GM18505 (cell line): Measurements from ENCODE around the gene NXT1.
"Not testable (repeated sequence)": the region's sequence is repeated elsewhere in the genome, so short reads cannot be mapped to it uniquely, and the experiment has no call there.

ENCODE experiments used
- ATAC-seq: cut with Tn5 transposase; IDR thresholded peaks from one replicate; pipeline ENCODE4 v1.9.1; 2021; ENCODE audit not compliant: unreplicated experiment
- POLR2A ChIP-seq: IDR thresholded peaks from 4 replicates; pipeline ENCODE4 v1.6.1; 2011; ENCODE audit warnings: borderline replicate concordance; ENCODE audit not compliant: insufficient read depth, insufficient read length; ENCODE audit errors: extremely low read depth

Gene NXT1

DNA sequence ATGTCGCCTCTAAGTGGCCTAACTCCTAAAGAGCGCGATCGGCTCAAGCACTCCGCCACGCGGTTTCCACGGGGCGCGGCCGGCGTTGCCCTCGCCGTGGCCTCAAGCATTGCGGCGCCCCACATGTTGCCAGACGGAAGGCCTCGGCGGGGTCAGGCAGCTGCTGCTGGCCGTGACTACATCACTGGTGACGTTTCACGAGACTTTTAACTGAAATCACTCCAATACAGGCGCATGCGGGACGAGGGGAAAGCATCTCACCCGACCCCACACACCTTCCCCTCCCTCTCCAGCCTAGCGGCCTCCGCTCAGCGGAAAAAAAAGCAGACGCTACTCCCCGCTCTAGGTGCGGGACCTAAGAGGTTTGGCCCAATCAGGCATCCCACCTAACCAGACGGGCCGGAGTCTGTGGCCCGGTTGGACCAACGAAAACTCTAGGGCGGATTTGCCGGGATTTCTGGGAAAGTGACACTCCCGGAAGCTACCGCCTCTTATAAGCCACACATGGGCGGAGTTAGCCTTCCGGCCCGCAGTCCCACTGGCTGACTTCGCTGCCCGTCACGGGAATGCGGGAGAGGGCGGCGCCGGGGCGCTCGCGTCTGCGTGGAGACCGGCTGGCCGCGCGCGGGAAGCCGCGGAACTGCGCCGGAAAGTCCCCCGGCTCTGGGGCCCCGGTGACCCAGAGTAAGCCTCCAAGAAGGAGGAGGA is at the start of gene NXT1:
Gene NXT1, plus strand, starts transcription at position 596 of the 708 bp plus-strand sequence. CDS start 3,251 bp downstream, outside the sequence.
- peak; percentile 79 for TF ChIP-seq POLR2A
- ATAC-seq, result peak; percentile 82

DNA sequence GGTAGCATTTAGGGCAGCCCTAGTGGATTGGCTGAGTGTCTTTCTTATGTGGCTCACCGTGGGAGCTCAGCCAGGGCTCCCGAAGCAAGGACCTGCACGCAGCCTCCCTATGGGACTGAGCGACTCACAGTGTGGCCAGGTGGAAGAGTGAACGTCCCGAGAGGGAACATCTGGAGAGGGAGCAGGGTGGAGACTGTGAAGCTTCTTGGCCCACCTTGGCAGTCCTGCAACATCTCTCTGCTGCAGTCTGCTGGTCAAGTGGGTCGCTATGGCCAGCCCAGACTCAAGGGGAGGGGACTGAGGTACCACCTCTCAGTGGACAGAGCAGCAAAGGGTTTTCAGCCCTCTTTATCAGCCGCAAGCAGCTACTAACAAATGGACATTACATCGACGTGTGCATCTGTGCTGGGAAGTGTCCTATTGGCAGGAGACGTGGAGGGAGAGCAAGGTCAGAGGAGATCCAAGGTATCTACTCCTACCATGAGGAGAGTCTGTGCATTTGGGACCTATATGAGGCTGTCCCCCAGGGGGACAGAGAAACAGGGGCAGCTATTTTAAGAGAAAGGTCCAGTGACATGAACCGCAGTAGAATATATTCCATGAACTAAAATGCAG is 49.0 kb upstream of the NXT1 start:
- TF ChIP-seq POLR2A, result no peak
- no peak for ATAC-seq

DNA sequence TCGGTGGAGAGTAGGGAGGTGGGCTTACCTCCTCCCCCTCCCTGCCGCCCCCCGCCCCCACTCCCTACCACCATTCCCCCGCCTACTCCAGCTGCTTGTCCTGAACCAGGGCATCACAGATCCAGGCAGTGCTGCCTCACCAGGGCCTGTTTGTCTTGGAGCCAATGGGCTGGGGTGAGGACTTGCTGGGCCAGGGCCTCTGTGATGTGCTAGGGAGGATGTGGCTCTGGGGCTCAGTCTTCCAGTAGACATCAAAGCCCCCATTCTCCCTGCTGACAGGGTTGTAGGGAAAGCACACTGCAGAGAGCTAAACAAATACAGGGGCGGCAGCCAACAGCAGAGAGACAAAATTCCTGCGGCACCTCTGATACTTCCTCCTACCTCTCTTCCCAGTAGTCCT is 48.2 kb upstream of the NXT1 start:
- no peak for ATAC-seq
- TF ChIP-seq POLR2A, result no peak

DNA sequence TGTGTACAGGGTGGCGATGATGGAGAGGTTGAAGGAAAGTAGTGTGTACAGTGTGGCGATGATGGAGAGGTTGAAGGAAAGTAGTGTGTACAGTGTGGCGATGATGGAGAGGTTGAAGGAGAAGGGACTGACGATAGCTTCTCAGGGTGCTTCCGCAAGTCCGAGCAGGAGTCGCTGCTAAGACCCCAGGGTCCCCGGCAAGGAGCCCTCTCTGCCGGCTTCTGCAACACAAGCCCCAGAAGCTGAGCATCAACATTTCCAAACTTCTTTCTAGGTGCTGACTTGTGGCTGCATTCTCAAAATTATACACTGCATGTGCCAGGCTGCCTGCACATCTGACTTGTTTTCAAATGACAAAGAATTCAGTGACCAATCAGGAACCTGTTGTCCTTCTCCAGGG is 47.8 kb upstream of the NXT1 start:
- TF ChIP-seq POLR2A, result no peak
- no peak for ATAC-seq

DNA sequence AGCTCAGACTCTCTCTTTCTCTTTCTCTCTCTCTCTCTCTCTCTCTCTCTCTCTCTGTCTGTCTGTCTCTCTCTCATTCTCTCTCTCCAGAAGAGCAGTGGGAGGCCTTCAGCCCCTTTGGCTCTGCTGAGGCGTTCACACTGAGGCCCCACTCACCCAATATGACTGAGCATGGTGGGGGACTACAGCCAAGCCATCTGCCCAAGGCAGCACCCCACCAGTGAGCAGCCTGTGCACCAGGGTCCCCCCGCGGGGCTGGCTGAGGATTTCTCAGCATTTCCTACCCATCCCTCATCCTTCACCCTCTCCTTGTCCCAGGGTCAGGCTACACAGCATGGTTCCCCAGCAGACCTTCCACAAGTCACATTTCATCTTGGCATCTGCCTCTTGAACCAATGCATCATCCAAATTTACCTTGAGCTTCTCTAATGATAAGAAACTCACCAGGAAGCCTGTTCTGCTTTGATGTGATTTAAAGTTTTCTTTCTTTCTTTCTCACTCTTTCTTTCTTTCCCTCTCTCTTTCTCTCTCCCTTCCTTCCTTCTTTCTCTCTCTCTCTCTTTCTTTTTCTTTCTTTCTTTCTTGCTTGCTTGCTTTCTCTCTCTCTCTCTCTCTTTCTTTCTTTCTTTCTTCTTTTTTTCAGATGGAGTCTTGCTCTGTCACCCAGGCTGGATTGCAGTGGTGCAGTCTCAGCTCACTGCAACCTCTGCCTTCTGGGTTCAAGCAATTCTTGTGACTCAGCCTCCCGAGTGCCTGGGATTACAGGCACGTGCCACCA is 47.1 kb upstream of the NXT1 start:
- ATAC-seq, result no peak
- TF ChIP-seq POLR2A, result no peak

DNA sequence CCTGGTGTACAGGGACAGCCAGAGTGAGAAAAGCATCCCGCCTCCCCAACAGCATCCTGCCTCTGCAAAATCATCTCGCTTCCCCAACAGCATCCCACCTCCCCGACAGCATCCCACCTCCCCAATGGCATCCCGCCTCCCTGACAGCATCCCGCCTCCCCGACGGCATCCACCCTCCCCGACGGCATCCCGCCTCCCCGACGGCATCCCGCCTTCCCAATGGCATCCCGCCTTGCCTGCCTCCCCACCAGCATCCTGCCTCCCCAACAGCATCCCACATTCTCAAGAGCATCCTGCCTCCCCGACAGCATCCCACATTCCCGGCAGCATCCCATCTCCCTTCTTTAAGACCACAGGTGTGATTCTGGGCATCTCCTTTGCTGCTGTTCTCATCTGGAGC is 46.0 kb upstream of the NXT1 start:
- ATAC-seq, result no peak
- no peak for TF ChIP-seq POLR2A

DNA sequence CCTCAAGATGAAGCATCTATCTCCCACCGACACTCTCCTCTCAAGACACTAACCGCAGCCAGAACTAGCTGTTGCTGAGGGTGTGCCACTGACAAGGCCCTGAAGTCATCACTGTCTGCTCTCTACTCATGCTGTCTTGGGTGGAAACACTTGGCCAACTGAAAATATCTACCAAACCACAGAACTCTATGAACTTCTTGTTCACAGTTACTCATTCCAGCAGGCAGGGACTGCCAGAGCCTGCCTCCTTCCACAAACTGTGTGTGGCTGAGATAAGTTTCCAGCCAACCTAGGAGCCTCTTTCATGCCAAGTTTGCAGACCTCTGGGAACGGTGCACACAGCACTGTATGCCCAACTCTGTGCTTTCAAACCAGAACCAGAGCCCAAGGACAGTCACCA is 45.5 kb upstream of the NXT1 start:
- no peak for TF ChIP-seq POLR2A
- ATAC-seq, result no peak

DNA sequence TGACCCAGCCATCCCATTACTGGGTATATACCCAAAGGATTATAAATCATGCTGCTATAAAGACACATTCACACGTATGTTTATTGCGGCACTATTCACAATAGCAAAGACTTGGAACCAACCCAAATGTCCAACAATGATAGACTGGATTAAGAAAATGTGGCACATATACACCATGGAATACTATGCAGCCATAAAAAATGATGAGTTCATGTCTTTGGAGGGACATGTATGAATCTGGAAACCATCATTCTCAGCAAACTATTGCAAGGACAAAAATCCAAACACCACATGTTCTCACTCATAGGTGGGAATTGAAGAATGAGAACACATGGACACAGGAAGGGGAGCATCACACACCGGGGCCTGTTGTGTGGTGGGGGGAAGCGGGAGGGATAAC is 43.2 kb upstream of the NXT1 start:
- not testable (repeated sequence) for ATAC-seq

DNA sequence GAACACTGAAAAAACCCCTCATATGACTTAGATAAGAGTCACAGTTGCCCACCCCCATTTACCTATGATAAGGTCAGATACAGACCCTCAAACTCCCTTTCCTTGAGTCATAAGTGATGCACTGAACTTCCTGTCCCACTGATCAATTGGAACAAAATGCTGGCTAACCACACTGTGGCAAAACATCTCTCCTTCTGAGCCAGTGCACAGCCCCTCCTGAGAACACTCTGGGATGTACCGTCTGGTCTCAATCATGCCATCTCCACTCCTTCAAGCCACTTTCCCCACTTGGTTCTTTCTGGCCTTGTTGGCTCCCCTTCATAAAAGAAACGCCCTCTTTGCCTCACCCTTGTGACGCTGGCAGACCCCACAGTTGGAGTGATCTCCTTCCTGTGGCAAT is 42.6 kb upstream of the NXT1 start:
- no peak for ATAC-seq
- TF ChIP-seq POLR2A, result no peak

DNA sequence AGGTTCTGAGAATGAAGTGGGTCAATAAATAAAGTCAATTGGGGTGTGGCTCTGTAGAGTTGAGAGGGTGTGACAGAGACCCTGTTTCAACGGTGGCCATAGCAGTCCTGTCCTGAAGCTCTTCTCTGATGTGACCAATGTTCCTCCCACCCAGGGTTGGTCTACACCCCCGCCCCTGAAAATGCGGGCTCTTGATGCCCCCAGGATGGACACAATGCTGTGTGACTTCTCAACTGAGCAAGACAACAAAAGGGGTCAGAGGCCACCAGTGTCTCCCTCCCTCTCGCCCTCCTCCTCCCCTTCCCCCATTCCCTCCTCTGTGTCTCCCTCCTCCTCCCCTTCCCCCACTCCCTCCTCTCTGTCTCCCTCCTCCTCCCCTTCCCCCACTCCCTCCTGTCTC is 41.7 kb upstream of the NXT1 start:
- TF ChIP-seq POLR2A, result no peak
- no peak for ATAC-seq

DNA sequence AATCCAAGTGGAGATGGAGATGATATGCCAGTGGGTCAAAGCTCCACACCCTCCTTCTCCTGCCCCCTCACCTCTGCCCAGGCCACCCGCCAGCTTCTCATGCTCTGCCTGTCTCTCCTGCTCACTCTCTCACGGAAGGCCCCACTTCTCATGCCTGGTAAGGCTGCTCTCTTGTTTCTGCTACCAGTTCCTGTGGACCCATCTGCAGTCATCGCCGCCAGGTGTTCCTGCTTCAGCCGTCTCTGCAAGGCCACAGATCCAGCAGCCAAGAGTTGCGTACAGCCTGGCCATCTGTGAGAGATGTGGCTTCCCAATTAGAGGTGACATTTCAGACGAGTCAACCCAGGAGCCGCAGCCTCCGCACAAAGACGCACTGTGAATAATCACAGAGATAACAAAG is 40.8 kb upstream of the NXT1 start:
- ATAC-seq, result no peak
- no peak for TF ChIP-seq POLR2A

DNA sequence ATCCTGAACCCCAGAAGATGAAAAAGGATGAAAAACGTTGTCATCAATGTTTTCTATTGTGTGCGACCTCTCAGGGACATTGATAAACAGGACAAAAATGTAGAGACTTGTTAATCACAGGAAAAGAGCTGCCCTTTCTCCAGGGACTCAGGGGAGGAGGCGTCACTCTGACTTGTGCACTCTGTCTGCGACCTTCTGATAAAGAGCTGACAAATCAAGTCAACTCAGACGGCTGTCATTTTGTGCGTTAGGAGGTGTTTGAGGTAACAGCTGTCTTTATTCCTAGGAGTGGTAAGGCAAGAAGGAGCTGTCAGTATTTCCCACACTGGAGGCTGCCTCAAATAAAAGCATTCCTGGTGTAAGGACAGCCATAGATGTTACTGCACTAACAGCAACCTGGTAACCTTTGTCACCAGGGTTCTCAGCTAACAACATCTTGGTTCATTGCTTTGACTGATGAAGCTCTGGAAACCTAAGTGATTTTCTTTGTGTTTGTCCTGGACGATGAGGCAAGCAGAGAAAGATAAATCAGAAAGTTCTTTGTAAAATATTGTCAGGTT is 38.6 kb upstream of the NXT1 start:
- ATAC-seq, result no peak
- TF ChIP-seq POLR2A, result no peak

DNA sequence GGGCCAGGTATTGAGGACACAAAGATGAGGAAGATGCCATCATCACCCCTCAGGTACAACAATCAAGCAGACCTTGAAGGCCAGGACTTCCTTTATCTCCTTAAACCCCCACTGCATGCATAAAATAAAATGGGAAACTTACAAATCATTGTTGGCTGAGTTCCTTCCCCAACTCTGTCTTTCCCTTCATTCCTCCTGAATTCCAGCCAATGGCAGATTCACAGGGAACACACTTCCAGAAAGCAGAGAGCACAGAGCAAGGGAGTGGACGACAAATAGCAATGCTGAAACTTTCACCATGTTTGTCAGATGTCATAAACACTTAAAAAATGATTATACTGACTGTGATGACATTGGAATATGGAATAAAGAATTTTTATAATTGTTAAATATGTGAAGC is 37.3 kb upstream of the NXT1 start:
- no peak for ATAC-seq
- TF ChIP-seq POLR2A, result no peak

DNA sequence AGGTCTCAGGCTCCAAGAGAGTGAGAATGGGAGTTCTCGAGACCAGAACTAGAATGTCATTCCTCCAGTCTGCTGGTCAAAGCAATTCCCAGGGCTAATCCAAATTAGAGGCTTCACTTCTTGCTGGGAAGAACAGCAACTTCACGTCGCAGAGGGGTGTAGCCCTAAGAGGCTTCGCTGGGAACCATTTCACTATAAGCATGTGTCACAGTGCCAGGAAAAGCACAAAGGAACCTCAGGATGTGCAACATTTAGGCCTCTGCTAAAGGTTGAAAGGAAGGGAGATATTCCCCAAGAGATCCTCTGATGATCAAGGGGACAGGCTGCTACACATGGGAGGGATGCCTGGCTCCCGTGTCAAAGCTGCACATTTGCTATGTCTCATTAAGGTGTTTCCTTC is 35.9 kb upstream of the NXT1 start:
- no peak for ATAC-seq
- TF ChIP-seq POLR2A, result no peak
